Activated CD4-positive, alpha-beta T cell treated with anti-CD3 and anti-CD28 coated beads, Interleukin-2, amount 10 ng/mL, durations not matched to agents 7 days and 5 days (primary cell): Measurements from ENCODE around the gene DGKA. TPM values are rescaled to one million over a fixed set of nuclear protein-coding genes. Genes with fewer than 3 reads are reported as not detected.
"Not testable (repeated sequence)": the region's sequence is repeated elsewhere in the genome, so short reads cannot be mapped to it uniquely, and the experiment has no call there.

Experiments
- CTCF ChIA-PET: fragments of 350-600 bp; sonication (Branson Sonifier 250); formaldehyde crosslinking; loops from one replicate; lab custom pipeline; 2021; ENCODE audit warnings: antibody characterized with exemption; lab: Charles Lee
- POLR2A ChIA-PET: fragments of 350-600 bp; sonication (Branson Sonifier 250); formaldehyde crosslinking; loops from one replicate; lab custom pipeline; 2021; ENCODE audit warnings: antibody characterized with exemption; lab: Charles Lee
- DNase-seq: peaks from one replicate; pipeline ENCODE4 v3.0.0-alpha.2; 2020
- H3K27ac Mint-ChIP-seq: one replicate; pipeline ENCODE4 v1.8.0; 2021; ENCODE audit warnings: mild to moderate bottlenecking, moderate library complexity, mixed read lengths
- H3K27me3 Mint-ChIP-seq: one replicate; pipeline ENCODE4 v1.8.0; 2021; ENCODE audit warnings: mixed read lengths
- H3K36me3 Mint-ChIP-seq: one replicate; pipeline ENCODE4 v1.8.0; 2021; ENCODE audit warnings: low read depth, mixed read lengths
- H3K4me1 Mint-ChIP-seq: one replicate; pipeline ENCODE4 v1.8.0; 2021; ENCODE audit warnings: mixed read lengths
- H3K4me3 Mint-ChIP-seq: one replicate; pipeline ENCODE4 v1.8.0; 2021; ENCODE audit warnings: mild to moderate bottlenecking, moderate library complexity, mixed read lengths
- H3K9me3 Mint-ChIP-seq: one replicate; pipeline ENCODE4 v1.8.0; 2021; ENCODE audit warnings: mixed read lengths
- total RNA-seq, 2 experiments: library from RNA; stranded (reverse); gene quantifications; one replicate each; pipeline ENCODE4 v1.2.3, GENCODE V29; 2021

DGKA gene
- total RNA-seq, 2 experiments from 2014 or later: 766 to 771 TPM

GRCh38 chr12:55993230-55993853, 62.4 kb downstream of the DGKA start:
- Mint-ChIP-seq H3K36me3 (peaks cover 45% of the 10 kb centered on the region), H3K9me3 (no peaks in the 10 kb centered on the region), H3K27ac (no peak overlapping the region), H3K4me3 (no peak overlapping the region), H3K27me3 (no peaks in the 10 kb centered on the region), H3K4me1 (peaks cover 32% of the 10 kb centered on the region)
- ChIA-PET CTCF (interaction anchor here (1.2 kb wide), 1 partner anchor 8 kb away, joined by 7 read pairs; no protein-coding TSS in a partner anchor), POLR2A (interaction anchor here (0.7 kb wide), 1 partner anchor 72 kb away, joined by 6 read pairs; no protein-coding TSS in a partner anchor)
- no peak for DNase-seq

- DNase-seq: no peak
- Mint-ChIP-seq H3K4me1 (peaks cover 38% of the 10 kb centered on the region), H3K9me3 (no peaks in the 10 kb centered on the region), H3K4me3 (no peak overlapping the region), H3K27me3 (no peaks in the 10 kb centered on the region), H3K27ac (no peak overlapping the region), H3K36me3 (peaks cover 33% of the 10 kb centered on the region)
- CTCF ChIA-PET: interaction anchor here (0.6 to 6.5 kb wide), 25 partner anchors 10 to 262 kb away, joined by 3 to 53 read pairs (median 4); partner anchors contain the start of genes PA2G4 and RAB5B
- POLR2A ChIA-PET: no interaction called here
Measured at GRCh38 chr12:55995366-55995765, 64.4 kb downstream of the DGKA start.

- peaks cover 24% of the 10 kb centered on the region for H3K36me3 Mint-ChIP-seq
- no peaks in the 10 kb centered on the region for H3K9me3 Mint-ChIP-seq
- POLR2A ChIA-PET: interaction anchor here (0.5 kb wide), 1 partner anchor 263 kb away, joined by 3 read pairs; no protein-coding TSS in a partner anchor
- CTCF ChIA-PET: interaction anchor here (0.7 to 6.5 kb wide), 30 partner anchors 9 to 267 kb away, joined by 3 to 53 read pairs (median 4); partner anchors contain the start of genes PA2G4 and RAB5B
- peak; percentile 82 for DNase-seq
- H3K4me3 Mint-ChIP-seq: peak overlapping the region; percentile 52
- H3K27me3 Mint-ChIP-seq: no peaks in the 10 kb centered on the region
- peaks cover 38% of the 10 kb centered on the region for H3K4me1 Mint-ChIP-seq
- peak overlapping the region; percentile 38 for H3K27ac Mint-ChIP-seq
Measured at GRCh38 chr12:55996201-55996714, 65.3 kb downstream of the DGKA start.

GRCh38 chr12:55996715-55997534, 66.0 kb downstream of the DGKA start, which contains the start of gene SUOX:
SUOX (plus strand) TSS chr12:55997276; CDS start chr12:56002222, 4,946 bp downstream.
- Mint-ChIP-seq H3K27me3 (no peaks in the 10 kb centered on the region), H3K36me3 (peaks cover 18% of the 10 kb centered on the region), H3K4me3 (peak within 1 kb of the TSS; percentile 52), H3K9me3 (no peaks in the 10 kb centered on the region), H3K27ac (peak within 1 kb of the TSS; percentile 38), H3K4me1 (peaks cover 38% of the 10 kb centered on the region)
- POLR2A ChIA-PET: interaction anchor here (0.5 kb wide), 2 partner anchors 160 to 264 kb away, joined by 3 to 5 read pairs; no protein-coding TSS in a partner anchor
- CTCF ChIA-PET: interaction anchor here (0.7 to 6.5 kb wide), 24 partner anchors 8 to 267 kb away, joined by 3 to 53 read pairs (median 4); partner anchors contain the start of genes PA2G4, RAB5B and SMARCC2
- peak; percentile 25 for DNase-seq

GRCh38 chr12:55997535-55997859, 66.5 kb downstream of the DGKA start:
- Mint-ChIP-seq H3K36me3 (peaks cover 14% of the 10 kb centered on the region), H3K27me3 (no peaks in the 10 kb centered on the region), H3K4me1 (peaks cover 38% of the 10 kb centered on the region), H3K4me3 (peak overlapping the region; percentile 52), H3K9me3 (no peaks in the 10 kb centered on the region), H3K27ac (peak overlapping the region; percentile 17)
- ChIA-PET POLR2A (interaction anchor here (0.5 kb wide), 1 partner anchor 159 kb away, joined by 5 read pairs; no protein-coding TSS in a partner anchor), CTCF (interaction anchor here (0.7 to 6.5 kb wide), 12 partner anchors 9 to 268 kb away, joined by 3 to 53 read pairs (median 4); partner anchors contain the start of genes PA2G4, RAB5B and SMARCC2)
- no peak for DNase-seq

- CTCF ChIA-PET: interaction anchor here (1.6 to 6.5 kb wide), 2 partner anchors 14 to 245 kb away, joined by 4 to 53 read pairs; no protein-coding TSS in a partner anchor
- H3K9me3 Mint-ChIP-seq, H3K27me3 Mint-ChIP-seq, DNase-seq, H3K4me3 Mint-ChIP-seq, H3K36me3 Mint-ChIP-seq, POLR2A ChIA-PET: not testable (repeated sequence)
- Mint-ChIP-seq H3K27ac (peak overlapping the region; percentile 59), H3K4me1 (peaks cover 28% of the 10 kb centered on the region)
Measured at GRCh38 chr12:55999522-55999921, 68.6 kb downstream of the DGKA start.

GRCh38 chr12:55999999-56000540, 69.1 kb downstream of the DGKA start:
- not testable (repeated sequence) for DNase-seq, H3K9me3 Mint-ChIP-seq, H3K27ac Mint-ChIP-seq, H3K27me3 Mint-ChIP-seq, H3K36me3 Mint-ChIP-seq, H3K4me3 Mint-ChIP-seq
- peaks cover 30% of the 10 kb centered on the region for H3K4me1 Mint-ChIP-seq
- CTCF ChIA-PET: interaction anchor here (1.0 to 6.5 kb wide), 2 partner anchors 15 to 74 kb away, joined by 3 to 53 read pairs; no protein-coding TSS in a partner anchor
- POLR2A ChIA-PET: interaction anchor here (0.7 kb wide), 1 partner anchor 261 kb away, joined by 3 read pairs; no protein-coding TSS in a partner anchor

- Mint-ChIP-seq H3K9me3 (no peaks in the 10 kb centered on the region), H3K4me3 (no peak overlapping the region), H3K36me3 (peaks cover 2% of the 10 kb centered on the region), H3K27me3 (no peaks in the 10 kb centered on the region), H3K27ac (no peak overlapping the region), H3K4me1 (peaks cover 28% of the 10 kb centered on the region)
- POLR2A ChIA-PET: no interaction called here
- DNase-seq: no peak
- CTCF ChIA-PET: interaction anchor here (6.5 kb wide), 1 partner anchor 16 kb away, joined by 53 read pairs; no protein-coding TSS in a partner anchor
Measured at GRCh38 chr12:56001487-56002100, 70.6 kb downstream of the DGKA start.

- H3K36me3 Mint-ChIP-seq, H3K27ac Mint-ChIP-seq, H3K4me3 Mint-ChIP-seq, DNase-seq, H3K9me3 Mint-ChIP-seq, POLR2A ChIA-PET, H3K27me3 Mint-ChIP-seq: not testable (repeated sequence)
- H3K4me1 Mint-ChIP-seq: peaks cover 28% of the 10 kb centered on the region
- CTCF ChIA-PET: interaction anchor here (0.9 to 1.1 kb wide), 2 partner anchors 10 to 18 kb away, joined by 3 to 4 read pairs; no protein-coding TSS in a partner anchor
Measured at GRCh38 chr12:56003376-56003775, 72.4 kb downstream of the DGKA start.
